Endothelial cell (in vitro differentiated cells): Measurements from ENCODE around the gene THOC7. TPM values are rescaled to one million over a fixed set of nuclear protein-coding genes. Genes with fewer than 3 reads are reported as not detected.
A peak's percentile ranks its signal among the peaks of the same experiment; 100 is the strongest.

Experiments
- DNase-seq: peaks from one replicate; pipeline ENCODE4 v3.0.0; 2021; ENCODE audit warnings: low spot score
- H3K27ac Mint-ChIP-seq: one replicate; pipeline ENCODE4 v1.8.0; 2021; ENCODE audit warnings: mixed read lengths, inconsistent platforms; ENCODE audit not compliant: unreplicated experiment
- H3K27me3 Mint-ChIP-seq: one replicate; pipeline ENCODE4 v1.8.0; 2021; ENCODE audit warnings: mild to moderate bottlenecking, moderate library complexity, mixed read lengths, inconsistent platforms; ENCODE audit not compliant: unreplicated experiment
- H3K36me3 Mint-ChIP-seq: one replicate; pipeline ENCODE4 v1.8.0; 2021; ENCODE audit warnings: mild to moderate bottlenecking, low read depth, mixed read lengths, inconsistent platforms; ENCODE audit not compliant: unreplicated experiment
- H3K4me1 Mint-ChIP-seq: one replicate; pipeline ENCODE4 v1.8.0; 2021; ENCODE audit warnings: mild to moderate bottlenecking, mixed read lengths, inconsistent platforms; ENCODE audit not compliant: unreplicated experiment
- H3K4me3 Mint-ChIP-seq: one replicate; pipeline ENCODE4 v1.8.0; 2021; ENCODE audit warnings: mild to moderate bottlenecking, mixed read lengths, inconsistent platforms; ENCODE audit not compliant: unreplicated experiment
- H3K9me3 Mint-ChIP-seq: one replicate; pipeline ENCODE4 v1.8.0; 2021; ENCODE audit warnings: mixed read lengths, inconsistent platforms; ENCODE audit not compliant: unreplicated experiment
- total RNA-seq: library from RNA; stranded (reverse); fragmentation: NEBNext Ultra II Directional; extraction: Animal tissue kit (Norgen Biotek cat#: 25700); gene quantifications from one replicate; pipeline ENCODE4 v1.2.1, GENCODE V29; 2021; ENCODE audit not compliant: unreplicated experiment
- TF ChIP-seq, protein P1 (sequence below): fragments of 200-600 bp; sonication (generic); IDR thresholded peaks from one replicate; pipeline ENCODE4 v1.5.0; 2021; ENCODE audit warnings: antibody characterized with exemption; ENCODE audit not compliant: unreplicated experiment

The THOC7 gene
- total RNA-seq, 1 donor from 2014 or later = 47.3 TPM

DNA sequence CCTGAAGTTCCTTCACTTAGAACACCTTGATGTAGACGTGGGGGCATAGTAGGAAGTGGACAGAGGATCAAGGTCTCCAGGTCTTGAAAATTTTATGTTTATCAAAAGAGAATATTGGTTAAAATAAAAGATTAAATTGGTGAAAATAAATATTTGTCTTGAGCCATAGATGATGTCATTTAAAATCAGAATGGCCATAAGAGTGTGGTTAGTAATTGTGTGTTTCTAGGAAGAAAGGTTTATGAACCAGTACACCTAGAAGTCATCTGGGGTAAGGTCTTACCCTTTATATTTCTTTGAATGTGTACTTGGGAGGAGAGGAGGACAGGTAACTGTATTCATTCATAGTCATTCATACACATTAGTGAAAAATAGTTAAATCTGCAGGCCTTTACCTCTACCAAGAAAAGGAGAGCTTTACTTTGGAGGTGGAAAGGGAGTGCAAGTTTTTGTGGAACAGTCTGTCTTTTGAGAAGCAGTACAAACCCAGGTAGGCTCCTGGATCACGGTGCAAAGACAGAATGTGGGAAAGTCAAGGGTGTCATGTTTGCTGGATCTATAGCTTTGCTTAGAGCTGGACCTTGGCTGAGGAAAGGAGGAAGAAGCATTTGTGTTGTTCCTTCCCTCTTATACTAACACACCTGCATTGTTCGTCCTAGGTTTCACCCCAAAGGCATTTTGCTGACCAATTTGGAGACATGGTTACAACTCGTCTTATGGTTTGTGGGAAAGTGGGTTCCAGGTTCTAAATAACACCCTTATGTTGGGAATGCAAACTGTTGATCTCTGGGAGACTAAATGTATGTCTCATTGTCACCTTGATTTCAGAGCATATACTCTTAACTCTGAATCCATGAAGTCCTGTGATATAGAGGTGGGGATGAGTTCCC lies 42.4 kb upstream of the THOC7 start:
- Mint-ChIP-seq H3K4me1 (peaks cover 8% of the 10 kb centered on the region), H3K27ac (no peak overlapping the region), H3K4me3 (no peak overlapping the region), H3K36me3 (no peaks in the 10 kb centered on the region), H3K27me3 (peaks cover 2% of the 10 kb centered on the region), H3K9me3 (no peaks in the 10 kb centered on the region)
- TF ChIP-seq, protein P1, sequence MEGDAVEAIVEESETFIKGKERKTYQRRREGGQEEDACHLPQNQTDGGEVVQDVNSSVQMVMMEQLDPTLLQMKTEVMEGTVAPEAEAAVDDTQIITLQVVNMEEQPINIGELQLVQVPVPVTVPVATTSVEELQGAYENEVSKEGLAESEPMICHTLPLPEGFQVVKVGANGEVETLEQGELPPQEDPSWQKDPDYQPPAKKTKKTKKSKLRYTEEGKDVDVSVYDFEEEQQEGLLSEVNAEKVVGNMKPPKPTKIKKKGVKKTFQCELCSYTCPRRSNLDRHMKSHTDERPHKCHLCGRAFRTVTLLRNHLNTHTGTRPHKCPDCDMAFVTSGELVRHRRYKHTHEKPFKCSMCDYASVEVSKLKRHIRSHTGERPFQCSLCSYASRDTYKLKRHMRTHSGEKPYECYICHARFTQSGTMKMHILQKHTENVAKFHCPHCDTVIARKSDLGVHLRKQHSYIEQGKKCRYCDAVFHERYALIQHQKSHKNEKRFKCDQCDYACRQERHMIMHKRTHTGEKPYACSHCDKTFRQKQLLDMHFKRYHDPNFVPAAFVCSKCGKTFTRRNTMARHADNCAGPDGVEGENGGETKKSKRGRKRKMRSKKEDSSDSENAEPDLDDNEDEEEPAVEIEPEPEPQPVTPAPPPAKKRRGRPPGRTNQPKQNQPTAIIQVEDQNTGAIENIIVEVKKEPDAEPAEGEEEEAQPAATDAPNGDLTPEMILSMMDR = no peak
- DNase-seq = no peak

DNA sequence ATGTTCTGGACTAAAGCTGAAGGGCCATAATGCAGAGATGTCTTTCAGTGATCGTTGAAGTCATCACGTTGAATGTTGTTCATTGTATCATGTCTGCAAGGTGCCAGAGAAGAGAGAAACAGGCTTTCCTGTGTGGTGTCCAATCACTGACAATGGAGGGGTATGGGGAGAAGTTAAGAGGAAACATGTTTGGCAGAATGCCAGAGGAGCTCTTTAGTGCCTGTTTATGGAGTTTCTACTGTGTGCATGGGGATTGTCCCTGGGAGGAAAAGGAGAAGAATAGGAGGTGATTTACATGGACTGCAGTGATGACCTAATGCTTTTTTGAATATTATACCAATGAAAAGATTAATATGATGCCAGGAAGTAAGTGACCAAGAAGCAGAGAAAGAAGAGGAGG lies 36.9 kb upstream of the THOC7 start:
- Mint-ChIP-seq H3K27ac (peak overlapping the region; percentile 77), H3K36me3 (peaks cover 4% of the 10 kb centered on the region), H3K4me1 (peaks cover 13% of the 10 kb centered on the region), H3K27me3 (no peaks in the 10 kb centered on the region), H3K4me3 (no peak overlapping the region), H3K9me3 (no peaks in the 10 kb centered on the region)
- TF ChIP-seq, protein P1 = no peak
- peak; percentile 16 for DNase-seq

DNA sequence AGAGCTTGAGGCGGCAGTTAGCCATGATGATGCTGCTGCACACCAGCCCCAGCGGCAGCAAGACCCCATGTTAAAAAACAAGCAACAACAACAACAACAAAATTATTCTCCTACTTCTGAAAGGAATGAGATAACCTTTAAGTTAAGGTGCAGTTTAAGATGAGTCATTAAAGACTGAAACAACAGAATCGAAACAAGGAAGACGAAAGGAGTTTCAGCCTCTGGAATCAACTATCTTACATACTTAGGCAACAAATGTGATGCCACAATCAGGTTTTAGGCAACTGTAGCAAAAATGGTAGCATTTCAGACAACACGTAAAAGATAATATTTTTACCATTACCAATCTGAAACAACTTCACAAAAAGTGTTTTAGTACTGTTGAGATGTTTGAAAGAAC lies 36.4 kb upstream of the THOC7 start:
- H3K27ac Mint-ChIP-seq = no peak overlapping the region
- H3K4me1 Mint-ChIP-seq = peaks cover 18% of the 10 kb centered on the region

DNA sequence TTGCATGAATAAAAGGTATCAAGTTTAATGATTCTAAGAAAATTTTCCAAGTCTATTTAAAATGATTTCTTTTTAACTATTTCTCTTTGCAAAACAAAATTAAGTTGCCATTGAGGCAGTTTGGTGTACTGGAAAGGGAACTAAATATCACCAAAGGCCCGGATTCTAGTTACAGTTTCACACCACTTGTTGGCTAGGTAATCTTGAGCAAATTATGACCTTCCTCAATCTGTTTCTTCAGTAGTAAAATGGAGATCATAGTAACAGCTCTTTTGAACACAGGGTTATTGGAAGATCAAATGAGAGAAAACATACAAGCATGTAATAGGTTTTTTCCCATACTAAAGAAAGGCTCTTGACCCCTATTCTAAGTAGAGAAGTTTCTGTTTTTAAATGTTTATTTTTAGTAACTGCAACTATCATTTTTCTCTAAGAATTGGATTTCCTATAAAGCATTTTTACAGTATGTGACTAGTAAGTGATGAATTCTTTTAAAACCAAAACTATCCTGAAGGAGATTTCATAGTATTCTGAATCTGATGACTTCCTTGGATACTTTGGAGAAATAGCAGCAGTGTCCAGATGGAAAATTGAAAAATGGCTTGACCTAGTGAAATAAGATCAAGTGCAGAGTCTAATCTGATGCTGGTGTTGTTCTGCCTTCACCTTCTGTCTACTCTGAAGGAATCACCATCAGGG lies 32.9 kb upstream of the THOC7 start:
- Mint-ChIP-seq H3K4me3 (no peak overlapping the region), H3K36me3 (peaks cover 8% of the 10 kb centered on the region), H3K4me1 (peaks cover 20% of the 10 kb centered on the region), H3K27me3 (no peaks in the 10 kb centered on the region), H3K27ac (no peak overlapping the region), H3K9me3 (no peaks in the 10 kb centered on the region)
- TF ChIP-seq, protein P1 = no peak
- DNase-seq = no peak

More for the DNA sequence above, 36.4 kb upstream of the THOC7 start:
- no peak overlapping the region for H3K4me3 Mint-ChIP-seq
- DNase-seq = no peak
- TF ChIP-seq, protein P1 = no peak
- H3K36me3 Mint-ChIP-seq = peaks cover 4% of the 10 kb centered on the region
- H3K9me3 Mint-ChIP-seq = no peaks in the 10 kb centered on the region
- H3K27me3 Mint-ChIP-seq = no peaks in the 10 kb centered on the region
